WTC11 (cell line): Measurements from ENCODE around the gene RFX6. TPM values are rescaled to one million over a fixed set of nuclear protein-coding genes. Genes with fewer than 3 reads are reported as not detected.

Experiments
- ATAC-seq: fragments of 200-7000 bp; cut with Tn5 transposase; 2 replicates; pipeline ENCODE4 v1.10.0; 2021; ENCODE audit warnings: mild to moderate bottlenecking, moderate library complexity
- CTCF ChIA-PET: fragments of 300-600 bp; sonication (Branson Sonifier 250); formaldehyde crosslinking; loops from one replicate; lab custom pipeline; 2021; ENCODE audit warnings: antibody characterized with exemption; lab: Charles Lee
- POLR2A ChIA-PET: fragments of 350-600 bp; sonication (Branson Sonifier 250); formaldehyde crosslinking; loops from one replicate; lab custom pipeline; 2021; ENCODE audit warnings: antibody characterized with exemption; lab: Charles Lee
- DNase-seq: peaks from one replicate; pipeline ENCODE4 v3.0.0; 2021; ENCODE audit warnings: low spot score
- H3K27ac Mint-ChIP-seq: 2 replicates; pipeline ENCODE4 v1.8.0; 2021; ENCODE audit warnings: mixed read lengths
- H3K27me3 Mint-ChIP-seq: 2 replicates; pipeline ENCODE4 v1.8.0; 2021; ENCODE audit warnings: low read depth, mild to moderate bottlenecking, moderate library complexity, mixed read lengths
- H3K36me3 Mint-ChIP-seq: 2 replicates; pipeline ENCODE4 v1.8.0; 2021; ENCODE audit warnings: mixed read lengths
- H3K4me1 Mint-ChIP-seq: 2 replicates; pipeline ENCODE4 v1.8.0; 2022; ENCODE audit warnings: mixed read lengths
- H3K4me3 Mint-ChIP-seq: 2 replicates; pipeline ENCODE4 v1.8.0; 2021; ENCODE audit warnings: mild to moderate bottlenecking, moderate library complexity, mixed read lengths
- H3K9me3 Mint-ChIP-seq: 2 replicates; pipeline ENCODE4 v1.8.0; 2021; ENCODE audit warnings: mixed read lengths
- ATF6 ChIP-seq: sonication (generic); formaldehyde crosslinking; IDR thresholded peaks from 2 replicates; pipeline ENCODE4 v1.8.1; 2023; ENCODE audit warnings: mild to moderate bottlenecking, missing genetic modification reagents
- E2F5 ChIP-seq: sonication (generic); formaldehyde crosslinking; IDR thresholded peaks from 2 replicates; pipeline ENCODE4 v1.8.1; 2022; ENCODE audit warnings: mild to moderate bottlenecking, moderate library complexity, missing genetic modification reagents
- IRF1 ChIP-seq: sonication (generic); formaldehyde crosslinking; IDR thresholded peaks from 2 replicates; pipeline ENCODE4 v1.8.0; 2023; ENCODE audit warnings: missing genetic modification reagents
- KAT7 ChIP-seq: sonication (generic); formaldehyde crosslinking; IDR thresholded peaks from 2 replicates; pipeline ENCODE4 v1.8.1; 2023; ENCODE audit warnings: missing genetic modification reagents, mild to moderate bottlenecking, borderline replicate concordance
- MXD4 ChIP-seq: fragments of 250-450 bp; sonication (Bioruptor Pico); IDR thresholded peaks from 2 replicates; pipeline ENCODE4 v1.8.0; 2021; ENCODE audit warnings: mild to moderate bottlenecking, moderate library complexity, borderline replicate concordance
- NFATC4 ChIP-seq: fragments of 250-450 bp; sonication (Bioruptor Pico); IDR thresholded peaks from 2 replicates; pipeline ENCODE4 v1.9.0; 2021; ENCODE audit warnings: mild to moderate bottlenecking
- NFE2L1 ChIP-seq: sonication (generic); formaldehyde crosslinking; IDR thresholded peaks from 2 replicates; pipeline ENCODE4 v1.8.1; 2023; ENCODE audit warnings: missing genetic modification reagents
- NR3C1 ChIP-seq: sonication (generic); formaldehyde crosslinking; conservative IDR thresholded peaks from 2 replicates; pipeline ENCODE4 v1.8.1; 2023; ENCODE audit warnings: low read depth, mild to moderate bottlenecking, missing genetic modification reagents
- RORB ChIP-seq: fragments of 250-450 bp; sonication (Bioruptor Pico); IDR thresholded peaks from 2 replicates; pipeline ENCODE4 v1.9.0; 2021; ENCODE audit warnings: mild to moderate bottlenecking
- TEAD1 ChIP-seq: sonication (generic); formaldehyde crosslinking; IDR thresholded peaks from 2 replicates; pipeline ENCODE4 v1.8.0; 2022; ENCODE audit warnings: mild to moderate bottlenecking, missing genetic modification reagents
- TP53 ChIP-seq: sonication (generic); formaldehyde crosslinking; IDR thresholded peaks from 2 replicates; pipeline ENCODE4 v1.8.1; 2023; ENCODE audit warnings: mild to moderate bottlenecking, missing genetic modification reagents
- ZBTB21 ChIP-seq: sonication (generic); formaldehyde crosslinking; IDR thresholded peaks from 2 replicates; pipeline ENCODE4 v1.8.1; 2023; ENCODE audit warnings: mild to moderate bottlenecking, missing genetic modification reagents, borderline replicate concordance
- ZNF263 ChIP-seq: sonication (generic); formaldehyde crosslinking; IDR thresholded peaks from 2 replicates; pipeline ENCODE4 v1.8.1; 2022; ENCODE audit warnings: low read depth, mild to moderate bottlenecking, moderate library complexity, missing genetic modification reagents
- ZNF396 ChIP-seq: fragments of 250-450 bp; sonication (Bioruptor Pico); IDR thresholded peaks from 2 replicates; pipeline ENCODE4 v1.8.0; 2021; ENCODE audit warnings: mild to moderate bottlenecking, moderate library complexity, borderline replicate concordance
- ZNF423 ChIP-seq: fragments of 250-450 bp; sonication (Bioruptor Pico); IDR thresholded peaks from 2 replicates; pipeline ENCODE4 v2.1.2; 2022; ENCODE audit warnings: mild to moderate bottlenecking, moderate library complexity
- ZNF425 ChIP-seq: fragments of 250-450 bp; sonication (Bioruptor Pico); conservative IDR thresholded peaks from 2 replicates; pipeline ENCODE4 v1.9.0; 2021; ENCODE audit warnings: mild to moderate bottlenecking
- total RNA-seq: library from RNA; stranded (reverse); gene quantifications from 3 replicates; pipeline ENCODE4 v1.2.3, GENCODE V29; 2021
- TF ChIP-seq, protein P1 (sequence below): sonication (generic); formaldehyde crosslinking; IDR thresholded peaks from 2 replicates; pipeline ENCODE4 v1.8.1; 2023; ENCODE audit warnings: mild to moderate bottlenecking, moderate library complexity, missing genetic modification reagents
- TF ChIP-seq, protein P2 (sequence below): sonication (generic); formaldehyde crosslinking; IDR thresholded peaks from 2 replicates; pipeline ENCODE4 v1.8.1; 2022; ENCODE audit warnings: mild to moderate bottlenecking, missing genetic modification reagents, moderate library complexity, borderline replicate concordance
- TF ChIP-seq, protein P3 (sequence below): sonication (generic); formaldehyde crosslinking; IDR thresholded peaks from 2 replicates; pipeline ENCODE4 v1.8.0; 2022; ENCODE audit warnings: mild to moderate bottlenecking, missing genetic modification reagents
- TF ChIP-seq, protein P4 (sequence below): fragments of 250-450 bp; sonication (Bioruptor Pico); IDR thresholded peaks from 2 replicates; pipeline ENCODE4 v2.1.2; 2022; ENCODE audit warnings: mild to moderate bottlenecking, moderate library complexity

The RFX6 gene
- total RNA-seq, 1 experiment from 2014 or later = not detected

- no peak for TF ChIP-seq ATF6 (CRISPR knock-in tag)
- TF ChIP-seq MXD4 = no peak
- TF ChIP-seq ZNF425 (CRISPR knock-in tag) = no peak
- TF ChIP-seq ZNF423 (CRISPR knock-in tag) = no peak
- TF ChIP-seq, protein P1, sequence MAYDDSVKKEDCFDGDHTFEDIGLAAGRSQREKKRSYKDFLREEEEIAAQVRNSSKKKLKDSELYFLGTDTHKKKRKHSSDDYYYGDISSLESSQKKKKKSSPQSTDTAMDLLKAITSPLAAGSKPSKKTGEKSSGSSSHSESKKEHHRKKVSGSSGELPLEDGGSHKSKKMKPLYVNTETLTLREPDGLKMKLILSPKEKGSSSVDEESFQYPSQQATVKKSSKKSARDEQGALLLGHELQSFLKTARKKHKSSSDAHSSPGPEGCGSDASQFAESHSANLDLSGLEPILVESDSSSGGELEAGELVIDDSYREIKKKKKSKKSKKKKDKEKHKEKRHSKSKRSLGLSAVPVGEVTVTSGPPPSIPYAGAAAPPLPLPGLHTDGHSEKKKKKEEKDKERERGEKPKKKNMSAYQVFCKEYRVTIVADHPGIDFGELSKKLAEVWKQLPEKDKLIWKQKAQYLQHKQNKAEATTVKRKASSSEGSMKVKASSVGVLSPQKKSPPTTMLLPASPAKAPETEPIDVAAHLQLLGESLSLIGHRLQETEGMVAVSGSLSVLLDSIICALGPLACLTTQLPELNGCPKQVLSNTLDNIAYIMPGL (CRISPR knock-in tag) = no peak
- no peak for TF ChIP-seq ZNF396 (CRISPR knock-in tag)
- TF ChIP-seq IRF1 (CRISPR knock-in tag) = no peak
- TF ChIP-seq, protein P2, sequence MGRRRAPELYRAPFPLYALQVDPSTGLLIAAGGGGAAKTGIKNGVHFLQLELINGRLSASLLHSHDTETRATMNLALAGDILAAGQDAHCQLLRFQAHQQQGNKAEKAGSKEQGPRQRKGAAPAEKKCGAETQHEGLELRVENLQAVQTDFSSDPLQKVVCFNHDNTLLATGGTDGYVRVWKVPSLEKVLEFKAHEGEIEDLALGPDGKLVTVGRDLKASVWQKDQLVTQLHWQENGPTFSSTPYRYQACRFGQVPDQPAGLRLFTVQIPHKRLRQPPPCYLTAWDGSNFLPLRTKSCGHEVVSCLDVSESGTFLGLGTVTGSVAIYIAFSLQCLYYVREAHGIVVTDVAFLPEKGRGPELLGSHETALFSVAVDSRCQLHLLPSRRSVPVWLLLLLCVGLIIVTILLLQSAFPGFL (CRISPR knock-in tag) = no peak
- no peak for TF ChIP-seq ZNF263 (CRISPR knock-in tag)
- TF ChIP-seq, protein P3, sequence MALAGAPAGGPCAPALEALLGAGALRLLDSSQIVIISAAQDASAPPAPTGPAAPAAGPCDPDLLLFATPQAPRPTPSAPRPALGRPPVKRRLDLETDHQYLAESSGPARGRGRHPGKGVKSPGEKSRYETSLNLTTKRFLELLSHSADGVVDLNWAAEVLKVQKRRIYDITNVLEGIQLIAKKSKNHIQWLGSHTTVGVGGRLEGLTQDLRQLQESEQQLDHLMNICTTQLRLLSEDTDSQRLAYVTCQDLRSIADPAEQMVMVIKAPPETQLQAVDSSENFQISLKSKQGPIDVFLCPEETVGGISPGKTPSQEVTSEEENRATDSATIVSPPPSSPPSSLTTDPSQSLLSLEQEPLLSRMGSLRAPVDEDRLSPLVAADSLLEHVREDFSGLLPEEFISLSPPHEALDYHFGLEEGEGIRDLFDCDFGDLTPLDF (CRISPR knock-in tag) = no peak
- TF ChIP-seq, protein P4, sequence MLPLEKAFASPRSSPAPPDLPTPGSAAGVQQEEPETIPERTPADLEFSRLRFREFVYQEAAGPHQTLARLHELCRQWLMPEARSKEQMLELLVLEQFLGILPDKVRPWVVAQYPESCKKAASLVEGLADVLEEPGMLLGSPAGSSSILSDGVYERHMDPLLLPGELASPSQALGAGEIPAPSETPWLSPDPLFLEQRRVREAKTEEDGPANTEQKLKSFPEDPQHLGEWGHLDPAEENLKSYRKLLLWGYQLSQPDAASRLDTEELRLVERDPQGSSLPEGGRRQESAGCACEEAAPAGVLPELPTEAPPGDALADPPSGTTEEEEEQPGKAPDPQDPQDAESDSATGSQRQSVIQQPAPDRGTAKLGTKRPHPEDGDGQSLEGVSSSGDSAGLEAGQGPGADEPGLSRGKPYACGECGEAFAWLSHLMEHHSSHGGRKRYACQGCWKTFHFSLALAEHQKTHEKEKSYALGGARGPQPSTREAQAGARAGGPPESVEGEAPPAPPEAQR = no peak
Measured at GRCh38 chr6:116902634-116903033, 25.6 kb downstream of the RFX6 start (continued).

GRCh38 chr6:116922853-116923548, 46.0 kb downstream of the RFX6 start:
- Mint-ChIP-seq H3K4me1 (no peaks in the 10 kb centered on the region), H3K27ac (no peak overlapping the region), H3K36me3 (no peaks in the 10 kb centered on the region), H3K4me3 (no peak overlapping the region), H3K27me3 (no peaks in the 10 kb centered on the region), H3K9me3 (no peaks in the 10 kb centered on the region)
- ATAC-seq = no peak
- ChIA-PET CTCF (no interaction called here), POLR2A (no interaction called here)
- DNase-seq = no peak
- TF ChIP-seq TEAD1 (CRISPR knock-in tag) (no peak), KAT7 (CRISPR knock-in tag) (no peak), NFE2L1 (CRISPR knock-in tag) (no peak), RORB (CRISPR knock-in tag) (no peak), ZBTB21 (CRISPR knock-in tag) (no peak), NFATC4 (CRISPR knock-in tag) (no peak), NR3C1 (no peak), E2F5 (CRISPR knock-in tag) (no peak), ATF6 (CRISPR knock-in tag) (no peak), TP53 (CRISPR knock-in tag) (no peak), IRF1 (CRISPR knock-in tag) (no peak)
